Fibroblast of lung (primary cell): ENCODE measurements around the gene PHF19. TPM values are rescaled to one million over a fixed set of nuclear protein-coding genes. Genes with fewer than 3 reads are reported as not detected.

Source experiments
- DNase-seq, 2 donors: peaks; one replicate each; pipeline versions ENCODE4 v3.0.0 to v3.0.0-alpha.2; 2010; ENCODE audit warnings: low read depth in 2 of 2
- H2AFZ ChIP-seq: 2 replicates; pipeline ENCODE4 v1.5.1; 2012; ENCODE audit warnings: low read length, control low read depth, inconsistent platforms
- H3K27ac ChIP-seq: 2 replicates; pipeline ENCODE4 v1.5.1; 2011; ENCODE audit warnings: low read length, control low read depth; ENCODE audit not compliant: insufficient read depth
- H3K27me3 ChIP-seq: 2 replicates; pipeline ENCODE4 v1.5.1; 2011; ENCODE audit warnings: mild to moderate bottlenecking, low read length; ENCODE audit not compliant: control insufficient read depth, insufficient read depth
- H3K36me3 ChIP-seq: 2 replicates; pipeline ENCODE4 v1.5.1; 2011; ENCODE audit warnings: low read length; ENCODE audit not compliant: control insufficient read depth, insufficient read depth
- H3K4me1 ChIP-seq: 2 replicates; pipeline ENCODE4 v1.5.1; 2011; ENCODE audit warnings: low read length; ENCODE audit not compliant: control insufficient read depth, insufficient read depth; ENCODE audit errors: extremely low read depth
- H3K4me2 ChIP-seq: 2 replicates; pipeline ENCODE4 v1.5.1; 2011; ENCODE audit warnings: low read length, control low read depth; ENCODE audit not compliant: insufficient read depth; ENCODE audit errors: extremely low read depth
- H3K4me3 ChIP-seq, 4 experiments: fragments of 200-600 bp in 1 of 4; sonication (generic) in 1 of 4; replicated peaks in 1 of 4; 2 replicates each; pipeline ENCODE4 v1.5.1; 2011 to 2016; ENCODE audit warnings: low read length in 4 of 4, low read depth in 3 of 4, mild to moderate bottlenecking in 3 of 4, control low read depth in 2 of 4, inconsistent platforms in 1 of 4, mixed read lengths in 1 of 4; ENCODE audit not compliant: insufficient read depth in 1 of 4; ENCODE audit errors: control extremely low read depth in 1 of 4
- H3K79me2 ChIP-seq: 2 replicates; pipeline ENCODE4 v1.5.1; 2012; ENCODE audit warnings: mild to moderate bottlenecking, low read length, inconsistent platforms; ENCODE audit not compliant: control insufficient read depth, insufficient read depth
- H3K9ac ChIP-seq: 2 replicates; pipeline ENCODE4 v1.5.1; 2011; ENCODE audit warnings: mild to moderate bottlenecking, low read length, control low read depth; ENCODE audit not compliant: insufficient read depth
- H3K9me3 ChIP-seq: 2 replicates; pipeline ENCODE4 v1.5.1; 2012; ENCODE audit warnings: low read depth, low read length; ENCODE audit not compliant: control insufficient read depth, insufficient read depth
- H4K20me1 ChIP-seq: 2 replicates; pipeline ENCODE4 v1.5.1; 2011; ENCODE audit warnings: low read length; ENCODE audit not compliant: control insufficient read depth, insufficient read depth; ENCODE audit errors: extremely low read depth
- EZH2 ChIP-seq: IDR thresholded peaks from 2 replicates; pipeline ENCODE4 v1.5.1; 2012; ENCODE audit warnings: low read length, control low read depth, mild to moderate bottlenecking; ENCODE audit errors: missing control alignments
- polyA plus RNA-seq, 2 donors: library from polyadenylated mRNA; depleted of rRNA in 1 of 2; stranded (reverse) in 1 of 2; unstranded in 1 of 2; fragments of >200 nt; gene quantifications; 2 replicates each; pipeline ENCODE4 v1.2.1, GENCODE V29; 2011 to 2012; ENCODE audit warnings: missing spikeins in 1 of 2
- total RNA-seq: library from RNA; depleted of rRNA; stranded (reverse); fragments of >200 nt; gene quantifications from 2 replicates; pipeline ENCODE4 v1.2.1, GENCODE V29; 2014
- TF ChIP-seq, protein P1 (sequence below), 2 donors: IDR thresholded peaks in 1 of 2; conservative IDR thresholded peaks in 1 of 2; 1 replicate in 1 of 2; 2 replicates in 1 of 2; pipeline ENCODE4 v1.5.1; 2011 to 2012; ENCODE audit warnings: low read length in 2 of 2, control low read depth in 1 of 2, inconsistent platforms in 1 of 2, low read depth in 1 of 2, mild to moderate bottlenecking in 1 of 2

The PHF19 gene
- total and polyA plus RNA-seq, 2 donors (not counting 1 experiment from before 2014, with no cell fraction given) = 21.4 to 38.3 TPM

GRCh38 chr9:120874226-120875194 is 2.5 kb downstream of the PHF19 start:
- H3K27ac ChIP-seq = no peak overlapping the region
- H3K9ac ChIP-seq = no peak overlapping the region
- TF ChIP-seq, protein P1, sequence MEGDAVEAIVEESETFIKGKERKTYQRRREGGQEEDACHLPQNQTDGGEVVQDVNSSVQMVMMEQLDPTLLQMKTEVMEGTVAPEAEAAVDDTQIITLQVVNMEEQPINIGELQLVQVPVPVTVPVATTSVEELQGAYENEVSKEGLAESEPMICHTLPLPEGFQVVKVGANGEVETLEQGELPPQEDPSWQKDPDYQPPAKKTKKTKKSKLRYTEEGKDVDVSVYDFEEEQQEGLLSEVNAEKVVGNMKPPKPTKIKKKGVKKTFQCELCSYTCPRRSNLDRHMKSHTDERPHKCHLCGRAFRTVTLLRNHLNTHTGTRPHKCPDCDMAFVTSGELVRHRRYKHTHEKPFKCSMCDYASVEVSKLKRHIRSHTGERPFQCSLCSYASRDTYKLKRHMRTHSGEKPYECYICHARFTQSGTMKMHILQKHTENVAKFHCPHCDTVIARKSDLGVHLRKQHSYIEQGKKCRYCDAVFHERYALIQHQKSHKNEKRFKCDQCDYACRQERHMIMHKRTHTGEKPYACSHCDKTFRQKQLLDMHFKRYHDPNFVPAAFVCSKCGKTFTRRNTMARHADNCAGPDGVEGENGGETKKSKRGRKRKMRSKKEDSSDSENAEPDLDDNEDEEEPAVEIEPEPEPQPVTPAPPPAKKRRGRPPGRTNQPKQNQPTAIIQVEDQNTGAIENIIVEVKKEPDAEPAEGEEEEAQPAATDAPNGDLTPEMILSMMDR (conservative IDR thresholded peaks at IDR 0.05 in 1 of 2, IDR thresholded peaks at IDR 0.05 in 1 of 2; ENCODE audit: low read depth in 1 of 2, low read length in 2 of 2) = no peak
- no peak for TF ChIP-seq EZH2
- no peaks in the 10 kb centered on the region for H3K27me3 ChIP-seq
- no peak overlapping the region for H2AFZ ChIP-seq
- DNase-seq = no peak
- no peak overlapping the region for H3K4me2 ChIP-seq
- no peaks in the 10 kb centered on the region for H4K20me1 ChIP-seq
- H3K79me2 ChIP-seq = peaks cover 15% of the 10 kb centered on the region
- H3K9me3 ChIP-seq = no peaks in the 10 kb centered on the region
- peaks cover 11% of the 10 kb centered on the region for H3K4me1 ChIP-seq
- H3K4me3 ChIP-seq = no peak overlapping the region
- peaks cover 11% of the 10 kb centered on the region for H3K36me3 ChIP-seq

DNA sequence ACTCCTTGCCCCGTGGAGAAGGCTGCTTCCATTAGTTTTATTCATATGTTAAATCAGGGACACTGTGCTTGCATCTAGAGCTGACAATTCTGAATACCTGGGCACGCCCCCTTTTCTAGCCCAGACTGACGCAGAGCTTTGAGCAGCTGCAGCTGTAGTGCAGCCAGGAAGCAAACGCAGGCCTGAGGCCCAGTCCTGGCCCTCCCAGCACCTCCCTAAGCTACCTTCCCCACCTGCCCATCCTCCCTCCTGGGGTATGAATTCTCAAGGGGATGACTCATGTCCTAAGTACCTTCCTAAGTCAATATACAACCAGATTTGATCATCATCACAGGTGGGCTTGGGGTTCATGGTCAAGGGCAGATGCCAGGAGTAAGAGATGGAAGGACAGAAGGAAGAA is 3.5 kb downstream of the PHF19 start:
- Histone ChIP-seq H3K9ac (no peak overlapping the region), H3K36me3 (peaks cover 11% of the 10 kb centered on the region), H4K20me1 (no peaks in the 10 kb centered on the region), H3K27ac (no peak overlapping the region), H3K79me2 (peaks cover 15% of the 10 kb centered on the region), H2AFZ (no peak overlapping the region), H3K9me3 (no peaks in the 10 kb centered on the region), H3K4me1 (peaks cover 14% of the 10 kb centered on the region), H3K4me2 (no peak overlapping the region), H3K4me3 (no peak overlapping the region), H3K27me3 (no peaks in the 10 kb centered on the region)
- DNase-seq = peak in 1 of 2 donors; percentile 40
- TF ChIP-seq, protein P1 (conservative IDR thresholded peaks at IDR 0.05 in 1 of 2, IDR thresholded peaks at IDR 0.05 in 1 of 2; ENCODE audit: low read depth in 1 of 2, low read length in 2 of 2) = no peak
- TF ChIP-seq EZH2 = no peak

- TF ChIP-seq EZH2 = no peak
- TF ChIP-seq, protein P1 (conservative IDR thresholded peaks at IDR 0.05 in 1 of 2, IDR thresholded peaks at IDR 0.05 in 1 of 2; ENCODE audit: low read depth in 1 of 2, low read length in 2 of 2) = no peak
- Histone ChIP-seq H3K9me3 (no peaks in the 10 kb centered on the region), H3K9ac (no peak overlapping the region), H3K27ac (no peak overlapping the region), H3K79me2 (peaks cover 15% of the 10 kb centered on the region), H3K4me3 (no peak overlapping the region), H3K4me2 (no peak overlapping the region), H2AFZ (no peak overlapping the region), H3K36me3 (peaks cover 11% of the 10 kb centered on the region), H3K4me1 (peaks cover 16% of the 10 kb centered on the region), H3K27me3 (no peaks in the 10 kb centered on the region), H4K20me1 (no peaks in the 10 kb centered on the region)
- no peak for DNase-seq
These were observed 4.0 kb downstream of the PHF19 start for GRCh38 chr9:120872791-120873502.
